Duodenal mucosa (tissue), 2 donors: ENCODE measurements around the gene CPA5.

Experiments used
- H3K27ac ChIP-seq: one replicate; pipeline ENCODE4 v1.7.0; 2013; ENCODE audit warnings: low read depth, low read length
- H3K27me3 ChIP-seq, 2 donors: one replicate each; pipeline ENCODE4 v1.7.0; 2013; ENCODE audit warnings: low read length in 2 of 2, control low read depth in 1 of 2; ENCODE audit not compliant: insufficient read depth in 2 of 2, control insufficient read depth in 1 of 2
- H3K36me3 ChIP-seq, 2 donors: one replicate each; pipeline ENCODE4 v1.7.0; 2013; ENCODE audit warnings: low read length in 2 of 2, control low read depth in 1 of 2; ENCODE audit not compliant: insufficient read depth in 2 of 2, control insufficient read depth in 1 of 2
- H3K4me1 ChIP-seq, 2 donors: one replicate each; pipeline ENCODE4 v1.7.0; 2013; ENCODE audit warnings: low read length in 2 of 2, control low read depth in 1 of 2; ENCODE audit not compliant: insufficient read depth in 2 of 2, control insufficient read depth in 1 of 2
- H3K4me3 ChIP-seq, 2 donors: one replicate each; pipeline ENCODE4 v1.7.0; 2013; ENCODE audit warnings: low read length in 2 of 2, low read depth in 1 of 2
- H3K9ac ChIP-seq, 2 donors: one replicate each; pipeline ENCODE4 v1.7.0; 2013; ENCODE audit warnings: low read length in 2 of 2, low read depth in 1 of 2
- H3K9me3 ChIP-seq, 2 donors: one replicate each; pipeline ENCODE4 v1.7.0; 2013; ENCODE audit warnings: low read length in 2 of 2, control low read depth in 1 of 2; ENCODE audit not compliant: control insufficient read depth in 1 of 2

Gene CPA5

DNA sequence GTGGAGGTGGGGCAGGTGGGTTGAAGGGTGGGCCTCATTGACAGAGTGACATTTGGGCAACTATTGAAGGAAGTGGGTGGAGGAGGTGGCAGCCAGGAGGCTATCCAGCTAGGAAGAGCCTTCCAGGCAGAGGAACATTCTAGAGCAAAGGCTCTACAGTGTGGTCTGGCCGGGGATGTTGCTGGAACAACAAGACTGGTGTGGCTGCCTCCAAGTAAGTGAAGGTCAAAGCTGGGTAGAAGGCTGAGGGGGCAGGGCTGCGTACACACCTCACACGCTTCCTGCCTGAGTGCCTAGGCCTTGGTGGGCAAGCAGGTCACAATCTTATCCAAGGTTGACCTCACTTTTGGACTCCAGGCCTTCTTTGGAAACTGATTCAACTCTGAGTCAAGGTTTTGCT, 42.3 kb downstream of the CPA5 start:
- Histone ChIP-seq H3K9me3 (no peaks in the 10 kb centered on the region), H3K27ac (no peak overlapping the region), H3K36me3 (no peaks in the 10 kb centered on the region), H3K9ac (no peak overlapping the region), H3K4me3 (no peak overlapping the region), H3K27me3 (no peaks in the 10 kb centered on the region), H3K4me1 (no peaks in the 10 kb centered on the region)

GRCh38 chr7:130387306-130387627, 42.7 kb downstream of the CPA5 start:
- Histone ChIP-seq H3K27ac (no peak overlapping the region), H3K4me1 (peaks cover under 1 to 2% of the 10 kb centered on the region in 2 donors), H3K4me3 (no peak overlapping the region), H3K36me3 (no peaks in the 10 kb centered on the region), H3K9ac (no peak overlapping the region), H3K9me3 (no peaks in the 10 kb centered on the region), H3K27me3 (no peaks in the 10 kb centered on the region)

- peaks cover 3 to 6% of the 10 kb centered on the region in 2 donors for H3K4me1 ChIP-seq
- no peak overlapping the region for H3K4me3 ChIP-seq
- H3K9me3 ChIP-seq: no peaks in the 10 kb centered on the region
- H3K27me3 ChIP-seq: no peaks in the 10 kb centered on the region
- H3K27ac ChIP-seq: no peak overlapping the region
- no peak overlapping the region for H3K9ac ChIP-seq
- H3K36me3 ChIP-seq: no peaks in the 10 kb centered on the region
Observed at GRCh38 chr7:130387628-130388403, 43.2 kb downstream of the CPA5 start.

- no peaks in the 10 kb centered on the region for H3K9me3 ChIP-seq
- peaks cover 3 to 7% of the 10 kb centered on the region in 2 donors for H3K4me1 ChIP-seq
- no peak overlapping the region for H3K9ac ChIP-seq
- no peaks in the 10 kb centered on the region for H3K27me3 ChIP-seq
- H3K36me3 ChIP-seq: no peaks in the 10 kb centered on the region
- no peak overlapping the region for H3K27ac ChIP-seq
- H3K4me3 ChIP-seq: no peak overlapping the region
Observed at GRCh38 chr7:130388671-130389070, 44.1 kb downstream of the CPA5 start.

DNA sequence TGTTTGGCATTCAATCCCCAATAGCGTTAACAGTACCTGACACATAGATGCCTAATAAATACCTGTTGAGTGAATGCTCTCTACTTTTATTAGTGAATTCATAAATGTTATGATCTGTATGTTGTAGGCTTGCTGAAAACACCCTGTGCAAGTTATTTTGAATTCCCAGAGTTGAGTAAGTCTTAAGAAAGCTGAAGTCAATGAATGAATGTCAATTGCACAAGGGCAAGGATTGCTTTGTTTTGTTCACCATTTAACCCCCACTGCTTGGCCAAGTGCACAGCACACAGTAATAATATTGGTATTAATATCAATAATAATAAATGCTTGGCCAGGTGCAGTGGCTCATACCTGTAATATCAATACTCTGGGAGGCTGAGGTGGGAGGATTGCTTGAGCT, 45.9 kb downstream of the CPA5 start:
- Histone ChIP-seq H3K4me1 (peaks cover 3 to 7% of the 10 kb centered on the region in 2 donors), H3K27ac (no peak overlapping the region), H3K4me3 (no peak overlapping the region), H3K27me3 (no peaks in the 10 kb centered on the region), H3K36me3 (no peaks in the 10 kb centered on the region), H3K9me3 (no peaks in the 10 kb centered on the region), H3K9ac (no peak overlapping the region)

GRCh38 chr7:130393101-130393561, 48.5 kb downstream of the CPA5 start:
- no peak overlapping the region for H3K4me3 ChIP-seq
- H3K36me3 ChIP-seq: no peaks in the 10 kb centered on the region
- H3K4me1 ChIP-seq: peaks cover 3 to 7% of the 10 kb centered on the region in 2 donors
- no peak overlapping the region for H3K9ac ChIP-seq
- H3K27me3 ChIP-seq: no peaks in the 10 kb centered on the region
- no peaks in the 10 kb centered on the region for H3K9me3 ChIP-seq
- no peak overlapping the region for H3K27ac ChIP-seq

DNA sequence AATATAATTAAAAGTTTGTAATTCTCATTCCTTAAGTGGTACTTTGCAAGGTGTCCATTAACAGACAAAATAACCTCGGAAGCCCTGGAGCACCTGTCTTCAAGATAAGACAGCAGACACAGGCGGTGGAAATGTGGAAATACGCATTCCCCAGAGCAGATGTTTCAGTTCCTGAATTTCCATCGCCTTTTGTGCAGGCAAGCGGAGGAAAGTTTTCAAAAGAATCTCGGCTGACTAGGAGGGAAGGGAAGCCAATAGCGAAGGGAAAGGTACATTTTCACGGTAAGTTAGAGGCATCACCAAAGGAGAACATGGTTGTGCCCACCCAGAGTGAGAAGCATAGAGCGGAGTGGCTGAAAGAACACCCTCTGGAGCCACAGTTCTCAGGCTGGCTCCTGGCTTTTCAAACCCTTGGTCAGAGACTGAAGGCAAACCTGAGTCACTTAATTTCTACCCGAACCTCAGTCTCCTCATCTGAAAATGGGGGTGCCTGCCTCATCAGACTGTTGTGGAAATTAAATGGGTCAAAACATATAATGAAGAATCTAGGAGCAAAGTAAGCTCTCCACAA, 49.3 kb downstream of the CPA5 start:
- Histone ChIP-seq H3K9me3 (no peaks in the 10 kb centered on the region), H3K4me3 (no peak overlapping the region), H3K36me3 (no peaks in the 10 kb centered on the region), H3K27me3 (no peaks in the 10 kb centered on the region), H3K9ac (no peak overlapping the region), H3K27ac (no peak overlapping the region), H3K4me1 (peaks cover 3 to 7% of the 10 kb centered on the region in 2 donors)

GRCh38 chr7:130394421-130395195, 50.0 kb downstream of the CPA5 start:
- H3K36me3 ChIP-seq: no peaks in the 10 kb centered on the region
- no peak overlapping the region for H3K27ac ChIP-seq
- H3K9me3 ChIP-seq: no peaks in the 10 kb centered on the region
- peaks cover 3 to 7% of the 10 kb centered on the region in 2 donors for H3K4me1 ChIP-seq
- H3K9ac ChIP-seq: no peak overlapping the region
- no peaks in the 10 kb centered on the region for H3K27me3 ChIP-seq
- no peak overlapping the region for H3K4me3 ChIP-seq

DNA sequence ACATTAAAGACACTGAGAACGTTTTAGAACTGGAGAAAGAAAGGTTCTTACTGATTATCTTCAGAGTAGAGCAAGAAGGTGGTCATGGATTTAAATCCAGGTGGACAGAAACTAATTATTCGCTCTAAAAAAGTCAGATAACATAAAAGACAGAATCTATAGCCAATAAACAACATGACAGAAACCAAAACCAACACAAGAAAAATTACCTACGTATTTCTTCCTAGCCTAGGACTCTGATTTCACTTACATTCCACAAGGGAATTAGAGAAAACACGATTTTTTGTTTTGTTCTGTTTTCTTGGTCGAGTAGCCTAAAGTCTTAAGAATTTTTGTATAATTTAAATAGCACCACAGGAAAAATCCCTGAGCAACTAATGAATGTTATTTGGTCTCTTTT, 50.8 kb downstream of the CPA5 start:
- no peaks in the 10 kb centered on the region for H3K27me3 ChIP-seq
- H3K9me3 ChIP-seq: no peaks in the 10 kb centered on the region
- no peak overlapping the region for H3K27ac ChIP-seq
- peaks cover 3 to 7% of the 10 kb centered on the region in 2 donors for H3K4me1 ChIP-seq
- H3K36me3 ChIP-seq: no peaks in the 10 kb centered on the region
- no peak overlapping the region for H3K9ac ChIP-seq
- H3K4me3 ChIP-seq: no peak overlapping the region

DNA sequence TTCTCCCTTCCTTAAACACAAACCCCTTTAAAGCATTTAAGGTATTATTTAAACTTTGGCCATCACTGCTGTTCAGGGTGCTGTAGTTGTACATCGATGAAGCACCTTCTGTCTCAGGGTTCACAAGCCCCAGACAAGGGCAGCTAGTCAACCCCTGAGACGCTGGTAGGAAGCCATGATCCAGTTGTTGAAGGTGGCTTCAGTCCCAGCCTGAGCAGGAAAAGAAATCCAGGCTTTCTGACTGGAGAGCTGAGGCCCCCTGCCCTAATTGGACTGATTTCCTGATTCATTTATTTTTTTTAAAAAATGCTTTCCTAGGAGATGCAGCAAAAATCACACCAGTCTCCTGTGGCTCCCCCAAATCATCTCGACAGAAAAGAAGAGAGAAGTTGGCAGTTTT, 51.5 kb downstream of the CPA5 start:
- Histone ChIP-seq H3K9ac (no peak overlapping the region), H3K27me3 (no peaks in the 10 kb centered on the region), H3K36me3 (no peaks in the 10 kb centered on the region), H3K4me1 (peaks cover 3 to 7% of the 10 kb centered on the region in 2 donors), H3K4me3 (no peak overlapping the region), H3K9me3 (no peaks in the 10 kb centered on the region), H3K27ac (no peak overlapping the region)
